ENCODE data around the gene RTCA.
"Not testable (repeated sequence)": the region's sequence is repeated elsewhere in the genome, so short reads cannot be mapped to it uniquely, and the experiment has no call there.

- not testable (repeated sequence) for TF ChIP-seq GABPA (IDR thresholded peaks at IDR 0.05; ENCODE audit: low read depth); POLR2AphosphoS5 (IDR thresholded peaks at IDR 0.05; ENCODE audit: low read depth); SPI1 (IDR thresholded peaks at IDR 0.05; ENCODE audit: borderline replicate concordance, low read depth)
- TF ChIP-seq, protein P1, sequence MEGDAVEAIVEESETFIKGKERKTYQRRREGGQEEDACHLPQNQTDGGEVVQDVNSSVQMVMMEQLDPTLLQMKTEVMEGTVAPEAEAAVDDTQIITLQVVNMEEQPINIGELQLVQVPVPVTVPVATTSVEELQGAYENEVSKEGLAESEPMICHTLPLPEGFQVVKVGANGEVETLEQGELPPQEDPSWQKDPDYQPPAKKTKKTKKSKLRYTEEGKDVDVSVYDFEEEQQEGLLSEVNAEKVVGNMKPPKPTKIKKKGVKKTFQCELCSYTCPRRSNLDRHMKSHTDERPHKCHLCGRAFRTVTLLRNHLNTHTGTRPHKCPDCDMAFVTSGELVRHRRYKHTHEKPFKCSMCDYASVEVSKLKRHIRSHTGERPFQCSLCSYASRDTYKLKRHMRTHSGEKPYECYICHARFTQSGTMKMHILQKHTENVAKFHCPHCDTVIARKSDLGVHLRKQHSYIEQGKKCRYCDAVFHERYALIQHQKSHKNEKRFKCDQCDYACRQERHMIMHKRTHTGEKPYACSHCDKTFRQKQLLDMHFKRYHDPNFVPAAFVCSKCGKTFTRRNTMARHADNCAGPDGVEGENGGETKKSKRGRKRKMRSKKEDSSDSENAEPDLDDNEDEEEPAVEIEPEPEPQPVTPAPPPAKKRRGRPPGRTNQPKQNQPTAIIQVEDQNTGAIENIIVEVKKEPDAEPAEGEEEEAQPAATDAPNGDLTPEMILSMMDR (IDR thresholded peaks at IDR 0.05; ENCODE audit: insufficient read depth, low read length) = not testable (repeated sequence)
- TF ChIP-seq, protein P2, sequence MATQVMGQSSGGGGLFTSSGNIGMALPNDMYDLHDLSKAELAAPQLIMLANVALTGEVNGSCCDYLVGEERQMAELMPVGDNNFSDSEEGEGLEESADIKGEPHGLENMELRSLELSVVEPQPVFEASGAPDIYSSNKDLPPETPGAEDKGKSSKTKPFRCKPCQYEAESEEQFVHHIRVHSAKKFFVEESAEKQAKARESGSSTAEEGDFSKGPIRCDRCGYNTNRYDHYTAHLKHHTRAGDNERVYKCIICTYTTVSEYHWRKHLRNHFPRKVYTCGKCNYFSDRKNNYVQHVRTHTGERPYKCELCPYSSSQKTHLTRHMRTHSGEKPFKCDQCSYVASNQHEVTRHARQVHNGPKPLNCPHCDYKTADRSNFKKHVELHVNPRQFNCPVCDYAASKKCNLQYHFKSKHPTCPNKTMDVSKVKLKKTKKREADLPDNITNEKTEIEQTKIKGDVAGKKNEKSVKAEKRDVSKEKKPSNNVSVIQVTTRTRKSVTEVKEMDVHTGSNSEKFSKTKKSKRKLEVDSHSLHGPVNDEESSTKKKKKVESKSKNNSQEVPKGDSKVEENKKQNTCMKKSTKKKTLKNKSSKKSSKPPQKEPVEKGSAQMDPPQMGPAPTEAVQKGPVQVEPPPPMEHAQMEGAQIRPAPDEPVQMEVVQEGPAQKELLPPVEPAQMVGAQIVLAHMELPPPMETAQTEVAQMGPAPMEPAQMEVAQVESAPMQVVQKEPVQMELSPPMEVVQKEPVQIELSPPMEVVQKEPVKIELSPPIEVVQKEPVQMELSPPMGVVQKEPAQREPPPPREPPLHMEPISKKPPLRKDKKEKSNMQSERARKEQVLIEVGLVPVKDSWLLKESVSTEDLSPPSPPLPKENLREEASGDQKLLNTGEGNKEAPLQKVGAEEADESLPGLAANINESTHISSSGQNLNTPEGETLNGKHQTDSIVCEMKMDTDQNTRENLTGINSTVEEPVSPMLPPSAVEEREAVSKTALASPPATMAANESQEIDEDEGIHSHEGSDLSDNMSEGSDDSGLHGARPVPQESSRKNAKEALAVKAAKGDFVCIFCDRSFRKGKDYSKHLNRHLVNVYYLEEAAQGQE (IDR thresholded peaks at IDR 0.05; ENCODE audit: insufficient replicate concordance, low read depth) = not testable (repeated sequence)
Measured at GRCh38 chr1:100296997-100297396, 31.0 kb downstream of the RTCA start.

Measured in HL-60 (cell line).